Measurements from ENCODE around the gene DPP6. TPM values are rescaled to one million over a fixed set of nuclear protein-coding genes. Genes with fewer than 3 reads are reported as not detected.

Gene DPP6
- total and polyA plus RNA-seq, 2 experiments from 2014 or later = 0.20 to 0.44 TPM

DNA sequence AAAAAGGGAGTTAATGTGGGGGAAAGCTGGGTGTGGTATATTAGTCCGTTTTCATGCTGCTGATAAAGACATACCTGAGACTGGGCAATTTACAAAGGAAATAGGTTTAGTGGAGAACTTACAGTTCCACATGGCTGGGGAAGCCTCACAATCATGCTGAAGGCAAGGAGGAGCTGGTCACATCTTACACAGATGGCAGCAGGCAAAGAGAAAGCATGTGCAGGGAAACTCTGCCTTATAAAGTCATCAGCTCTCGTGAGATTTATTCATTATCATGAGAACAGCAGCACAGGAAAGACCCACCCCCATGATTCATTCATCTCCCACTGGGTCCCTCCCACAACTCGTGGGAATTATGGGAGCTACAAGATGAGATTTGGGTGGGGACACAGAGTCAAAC, 836.5 kb downstream of the DPP6 start:
- no peaks in the 10 kb centered on the region for H3K27me3 ChIP-seq
- DNase-seq (ENCODE audit: low spot score) = no peak
- TF ChIP-seq EZH2 (IDR thresholded peaks at IDR 0.05; ENCODE audit: borderline replicate concordance) = no peak
- TF ChIP-seq CTCF (IDR thresholded peaks at IDR 0.05; ENCODE audit: poor library complexity) = no peak
- no peak for TF ChIP-seq EZH2phosphoT487 (IDR thresholded peaks at IDR 0.05; ENCODE audit: low read depth, severe bottlenecking, unreplicated experiment)
- no peaks in the 10 kb centered on the region for H3K36me3 ChIP-seq (replicated peaks; ENCODE audit: insufficient read depth, low read depth)
- no peak overlapping the region for H3K4me2 ChIP-seq
- no peaks in the 10 kb centered on the region for H3K9me2 ChIP-seq (replicated peaks; ENCODE audit: insufficient read depth)
- H2AFZ ChIP-seq = no peak overlapping the region
- H3K4me3 ChIP-seq = no peak overlapping the region
- WGBS (ENCODE audit: low lambda C conversion rate, missing lambda C conversion rate) = 73% methylated on average over 3 of the region's 3 CpGs
- no peaks in the 10 kb centered on the region for H3K79me2 ChIP-seq
- H4K20me1 ChIP-seq (ENCODE audit: insufficient read depth, poor library complexity, severe bottlenecking) = no peaks in the 10 kb centered on the region
- H3K27ac ChIP-seq = no peak overlapping the region
- no peaks in the 10 kb centered on the region for H3K9me3 ChIP-seq (ENCODE audit: low read depth)
- H3K4me1 ChIP-seq (ENCODE audit: insufficient read depth) = no peaks in the 10 kb centered on the region

DNA sequence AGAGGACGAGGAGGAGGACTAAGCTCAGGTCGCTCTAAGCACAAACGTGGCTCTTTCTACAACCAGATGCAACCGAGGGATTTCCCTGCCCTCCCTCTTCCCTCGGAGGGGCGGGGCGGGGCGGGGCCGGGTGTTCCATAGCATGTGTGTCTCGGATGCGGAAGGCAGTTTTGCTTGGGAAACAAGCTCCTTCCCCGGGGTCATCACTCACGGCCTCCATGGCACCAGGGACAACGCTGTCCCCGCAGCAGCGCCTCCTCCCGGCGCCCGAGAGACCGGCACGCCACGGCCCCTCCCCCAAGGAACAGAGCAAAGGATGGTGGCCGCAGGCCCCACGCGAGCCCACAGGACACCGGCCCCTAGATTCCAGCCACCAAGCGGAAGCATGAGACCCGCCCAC, 840.3 kb downstream of the DPP6 start:
- no peak for DNase-seq (ENCODE audit: low spot score)
- Histone ChIP-seq H2AFZ (no peak overlapping the region), H3K36me3 (replicated peaks; ENCODE audit: insufficient read depth, low read depth) (no peaks in the 10 kb centered on the region), H3K4me1 (ENCODE audit: insufficient read depth) (no peaks in the 10 kb centered on the region), H4K20me1 (ENCODE audit: insufficient read depth, poor library complexity, severe bottlenecking) (no peaks in the 10 kb centered on the region), H3K27ac (no peak overlapping the region), H3K27me3 (no peaks in the 10 kb centered on the region), H3K4me3 (no peak overlapping the region), H3K9me3 (ENCODE audit: low read depth) (no peaks in the 10 kb centered on the region), H3K9me2 (replicated peaks; ENCODE audit: insufficient read depth) (no peaks in the 10 kb centered on the region), H3K4me2 (no peak overlapping the region), H3K79me2 (no peaks in the 10 kb centered on the region)
- WGBS (ENCODE audit: low lambda C conversion rate, missing lambda C conversion rate) = 77% methylated on average over 22 of the region's 28 CpGs
- TF ChIP-seq EZH2phosphoT487 (IDR thresholded peaks at IDR 0.05; ENCODE audit: low read depth, severe bottlenecking, unreplicated experiment) (no peak), EZH2 (IDR thresholded peaks at IDR 0.05; ENCODE audit: borderline replicate concordance) (no peak), CTCF (IDR thresholded peaks at IDR 0.05; ENCODE audit: poor library complexity) (no peak)

GRCh38 chr7:154896076-154896475, 843.9 kb downstream of the DPP6 start:
- Histone ChIP-seq H3K9me3 (ENCODE audit: low read depth) (no peaks in the 10 kb centered on the region), H3K36me3 (replicated peaks; ENCODE audit: insufficient read depth, low read depth) (no peaks in the 10 kb centered on the region)
- TF ChIP-seq CTCF (IDR thresholded peaks at IDR 0.05; ENCODE audit: poor library complexity) = no peak

More at GRCh38 chr7:154896076-154896475, 843.9 kb downstream of the DPP6 start:
- no peak for DNase-seq (ENCODE audit: low spot score)
- Histone ChIP-seq H3K9me2 (replicated peaks; ENCODE audit: insufficient read depth) (no peaks in the 10 kb centered on the region), H3K79me2 (no peaks in the 10 kb centered on the region), H3K27ac (no peak overlapping the region), H3K4me2 (no peak overlapping the region), H3K4me1 (ENCODE audit: insufficient read depth) (no peaks in the 10 kb centered on the region), H3K4me3 (no peak overlapping the region), H4K20me1 (ENCODE audit: insufficient read depth, poor library complexity, severe bottlenecking) (no peaks in the 10 kb centered on the region), H3K27me3 (no peaks in the 10 kb centered on the region), H2AFZ (no peak overlapping the region)
- 95% methylated on average over 11 of the region's 11 CpGs for WGBS (ENCODE audit: low lambda C conversion rate, missing lambda C conversion rate)
